ENCODE data around the gene ZNF878.
"Not testable (repeated sequence)": the region's sequence is repeated elsewhere in the genome, so short reads cannot be mapped to it uniquely, and the experiment has no call there.

The ZNF878 gene

GRCh38 chr19:12052497-12053169 is at the start of gene ZNF878:
Gene ZNF878, minus strand, starts transcription at chr19:12052961. Its CDS starts 160 bp downstream, at chr19:12052801.
- peak; percentile 46 to 64 for DNase-seq

GRCh38 chr19:12098040-12098439 is 45.3 kb upstream of the ZNF878 start:
- no peak for DNase-seq

- no peak for DNase-seq
Measured at GRCh38 chr19:12095111-12095790, 42.5 kb upstream of the ZNF878 start.

GRCh38 chr19:12093777-12094176 is 41.0 kb upstream of the ZNF878 start:
- DNase-seq = no peak

GRCh38 chr19:12092956-12093355 is 40.2 kb upstream of the ZNF878 start:
- DNase-seq = no peak

GRCh38 chr19:12092065-12092867 is 39.5 kb upstream of the ZNF878 start:
- peak; percentile 36 to 57 for DNase-seq

GRCh38 chr19:12090807-12091206 is 38.0 kb upstream of the ZNF878 start:
- DNase-seq = peak; percentile 56 to 61

- DNase-seq = no peak
Measured at GRCh38 chr19:12085074-12085818, 32.5 kb upstream of the ZNF878 start.

- DNase-seq = not testable (repeated sequence)
Measured at GRCh38 chr19:12083336-12083735, 30.6 kb upstream of the ZNF878 start.

- DNase-seq = no peak
Measured at GRCh38 chr19:12077375-12077774, 24.6 kb upstream of the ZNF878 start.

- not testable (repeated sequence) for DNase-seq
Measured at GRCh38 chr19:12076331-12076730, 23.6 kb upstream of the ZNF878 start.

GRCh38 chr19:12075538-12076139 is 22.9 kb upstream of the ZNF878 start:
- no peak for DNase-seq

GRCh38 chr19:12064590-12065538 is 12.1 kb upstream of the ZNF878 start, which contains the start of gene ZNF844:
Gene ZNF844, plus strand, starts transcription at chr19:12064731. Its CDS starts 143 bp downstream, at chr19:12064874.
- peak; percentile 75 to 88 for DNase-seq

GRCh38 chr19:12055784-12056183 is 3.0 kb upstream of the ZNF878 start:
- DNase-seq = no peak

GRCh38 chr19:12052091-12052496 is 667 bp downstream of the ZNF878 start:
- DNase-seq = no peak

- no peak for DNase-seq
Measured at GRCh38 chr19:12047868-12048267, 4.9 kb downstream of the ZNF878 start.

- no peak for DNase-seq
Measured at GRCh38 chr19:12043752-12044422, 8.9 kb downstream of the ZNF878 start.

GRCh38 chr19:12042893-12043292 is 9.9 kb downstream of the ZNF878 start:
- no peak for DNase-seq

GRCh38 chr19:12035220-12036172 is 17.3 kb downstream of the ZNF878 start, which contains the start of gene ZNF433:
Gene ZNF433, minus strand, starts transcription at chr19:12035679. Its CDS starts 140 bp downstream, at chr19:12035539.
- DNase-seq = peak; percentile 59 to 73
